ENCODE data around the gene SLC28A1. TPM values are rescaled to one million over a fixed set of nuclear protein-coding genes. Genes with fewer than 3 reads are reported as not detected.

SLC28A1 gene
- total and polyA plus RNA-seq, 2 donors (not counting 1 experiment from before 2014, with no cell fraction given), result not detected

DNA sequence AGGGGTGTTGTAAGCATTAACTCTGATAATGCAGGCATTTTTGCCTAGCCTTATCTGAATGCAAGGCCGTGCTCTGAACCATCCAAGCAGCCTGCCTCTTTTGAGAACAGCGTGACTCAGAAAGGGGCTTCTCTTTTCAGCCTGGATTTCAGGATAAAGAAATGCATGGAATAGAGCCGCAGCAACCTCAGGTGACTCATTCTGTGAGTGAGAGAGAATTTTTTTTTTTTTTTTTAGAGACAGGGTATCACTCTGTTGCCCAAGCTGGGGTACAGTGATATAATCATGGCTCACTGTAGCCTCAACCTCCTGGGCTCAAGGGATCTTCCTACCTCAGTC is 76.6 kb downstream of the SLC28A1 start:
- Histone ChIP-seq H3K79me2 (ENCODE audit: control insufficient read depth, insufficient read depth, low read length) (no peaks in the 10 kb centered on the region), H3K36me3 (replicated peaks in 1 of 2; ENCODE audit: control extremely low read depth in 1 of 2, control insufficient read depth in 1 of 2, extremely low read depth in 1 of 2, insufficient read depth in 2 of 2, low read length in 1 of 2) (no peaks in the 10 kb centered on the region), H3K27ac (ENCODE audit: low read length in 2 of 2) (no peak overlapping the region), H3K9me3 (ENCODE audit: control extremely low read depth in 1 of 3, control insufficient read depth in 2 of 3, insufficient read depth in 1 of 3, low read length in 2 of 3) (peaks cover 0 to 5% (median 4%) of the 10 kb centered on the region in 3 donors), H3K9ac (ENCODE audit: low read length) (no peak overlapping the region), H3K27me3 (replicated peaks in 1 of 4; ENCODE audit: control extremely low read depth in 1 of 4, control insufficient read depth in 3 of 4, insufficient read depth in 4 of 4, low read length in 3 of 4) (peaks cover 0 to 8% (median 0%) of the 10 kb centered on the region in 4 experiments), H3K4me1 (ENCODE audit: control insufficient read depth in 2 of 2, insufficient read depth in 2 of 2, low read length in 2 of 2) (no peaks in the 10 kb centered on the region), H3K4me2 (replicated peaks; ENCODE audit: low read depth, low read length, poor library complexity, severe bottlenecking) (no peak overlapping the region), H4K20me1 (ENCODE audit: control insufficient read depth, insufficient read depth, low read length, poor library complexity, severe bottlenecking) (no peaks in the 10 kb centered on the region), H3K4me3 (ENCODE audit: control extremely low read depth in 1 of 5, extremely low read depth in 1 of 5, insufficient read depth in 1 of 5, low read depth in 2 of 5, low read length in 4 of 5) (no peak overlapping the region), H2AFZ (ENCODE audit: insufficient read depth, low read depth, low read length, poor library complexity, severe bottlenecking) (no peak overlapping the region)
- Mint-ChIP-seq H3K27ac (no peak overlapping the region), H3K27me3 (peaks cover 30% of the 10 kb centered on the region), H3K9me3 (ENCODE audit: insufficient read depth) (no peaks in the 10 kb centered on the region), H3K4me1 (peaks cover 5% of the 10 kb centered on the region), H3K4me3 (no peak overlapping the region)
- ChIA-PET POLR2A (no interaction called here), CTCF (no interaction called here)
- intact Hi-C loops (cut with micrococcal nuclease), result no loop called here
- no peak for DNase-seq
- ATAC-seq (ENCODE audit: low read depth), result no peak
- WGBS (ENCODE audit: insufficient coverage), result 92% methylated on average over 3 of the region's 3 CpGs
- TF ChIP-seq, protein P1, sequence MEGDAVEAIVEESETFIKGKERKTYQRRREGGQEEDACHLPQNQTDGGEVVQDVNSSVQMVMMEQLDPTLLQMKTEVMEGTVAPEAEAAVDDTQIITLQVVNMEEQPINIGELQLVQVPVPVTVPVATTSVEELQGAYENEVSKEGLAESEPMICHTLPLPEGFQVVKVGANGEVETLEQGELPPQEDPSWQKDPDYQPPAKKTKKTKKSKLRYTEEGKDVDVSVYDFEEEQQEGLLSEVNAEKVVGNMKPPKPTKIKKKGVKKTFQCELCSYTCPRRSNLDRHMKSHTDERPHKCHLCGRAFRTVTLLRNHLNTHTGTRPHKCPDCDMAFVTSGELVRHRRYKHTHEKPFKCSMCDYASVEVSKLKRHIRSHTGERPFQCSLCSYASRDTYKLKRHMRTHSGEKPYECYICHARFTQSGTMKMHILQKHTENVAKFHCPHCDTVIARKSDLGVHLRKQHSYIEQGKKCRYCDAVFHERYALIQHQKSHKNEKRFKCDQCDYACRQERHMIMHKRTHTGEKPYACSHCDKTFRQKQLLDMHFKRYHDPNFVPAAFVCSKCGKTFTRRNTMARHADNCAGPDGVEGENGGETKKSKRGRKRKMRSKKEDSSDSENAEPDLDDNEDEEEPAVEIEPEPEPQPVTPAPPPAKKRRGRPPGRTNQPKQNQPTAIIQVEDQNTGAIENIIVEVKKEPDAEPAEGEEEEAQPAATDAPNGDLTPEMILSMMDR (IDR thresholded peaks at IDR 0.05), result no peak
- TF ChIP-seq EZH2 (IDR thresholded peaks at IDR 0.05; ENCODE audit: borderline replicate concordance, insufficient read depth, low read depth, low read length, poor library complexity, severe bottlenecking), result no peak

DNA sequence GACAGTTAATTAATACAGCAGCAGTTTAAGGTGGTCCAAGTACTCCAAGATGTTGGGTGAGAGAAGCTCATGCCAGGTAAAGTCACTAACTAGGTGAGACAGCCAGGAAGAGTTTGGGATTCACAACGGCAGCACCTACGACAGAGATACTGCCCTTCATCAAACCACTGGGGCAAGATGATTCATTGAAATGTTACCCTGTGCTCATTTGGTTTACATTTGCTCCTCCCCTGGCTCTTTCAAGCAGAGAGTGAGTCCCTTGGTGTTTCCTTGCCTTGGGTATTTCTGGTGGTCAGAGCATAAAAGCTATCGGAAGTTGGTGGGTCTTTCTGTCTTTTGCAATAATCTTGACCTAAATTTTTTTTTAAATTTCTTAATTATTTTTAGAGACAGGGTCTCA is 77.2 kb downstream of the SLC28A1 start:
- CTCF ChIA-PET, result no interaction called here
- no peaks in the 10 kb centered on the region for H3K4me1 ChIP-seq (ENCODE audit: control insufficient read depth in 2 of 2, insufficient read depth in 2 of 2, low read length in 2 of 2)

More for the DNA sequence above, 77.2 kb downstream of the SLC28A1 start:
- H3K9me3 Mint-ChIP-seq (ENCODE audit: insufficient read depth), result no peaks in the 10 kb centered on the region
- H3K9ac ChIP-seq (ENCODE audit: low read length), result no peak overlapping the region
- no peak overlapping the region for H3K4me2 ChIP-seq (replicated peaks; ENCODE audit: low read depth, low read length, poor library complexity, severe bottlenecking)
- no peaks in the 10 kb centered on the region for H4K20me1 ChIP-seq (ENCODE audit: control insufficient read depth, insufficient read depth, low read length, poor library complexity, severe bottlenecking)
- 100% methylated on average over 2 of the region's 3 CpGs for WGBS (ENCODE audit: insufficient coverage)
- no peak overlapping the region for H3K27ac ChIP-seq (ENCODE audit: low read length in 2 of 2)
- POLR2A ChIA-PET, result no interaction called here
- H3K27me3 ChIP-seq (replicated peaks in 1 of 4; ENCODE audit: control extremely low read depth in 1 of 4, control insufficient read depth in 3 of 4, insufficient read depth in 4 of 4, low read length in 3 of 4), result peaks cover 0 to 8% (median 0%) of the 10 kb centered on the region in 4 experiments
- H2AFZ ChIP-seq (ENCODE audit: insufficient read depth, low read depth, low read length, poor library complexity, severe bottlenecking), result no peak overlapping the region
- TF ChIP-seq, protein P1 (IDR thresholded peaks at IDR 0.05), result no peak
- TF ChIP-seq EZH2 (IDR thresholded peaks at IDR 0.05; ENCODE audit: borderline replicate concordance, insufficient read depth, low read depth, low read length, poor library complexity, severe bottlenecking), result no peak
- H3K4me3 Mint-ChIP-seq, result no peak overlapping the region
- peaks cover 4% of the 10 kb centered on the region for H3K4me1 Mint-ChIP-seq
- no peak for ATAC-seq (ENCODE audit: low read depth)
- intact Hi-C loops (cut with micrococcal nuclease), result no loop called here
- no peaks in the 10 kb centered on the region for H3K79me2 ChIP-seq (ENCODE audit: control insufficient read depth, insufficient read depth, low read length)
- no peak overlapping the region for H3K27ac Mint-ChIP-seq
- peaks cover 28% of the 10 kb centered on the region for H3K27me3 Mint-ChIP-seq
- H3K36me3 ChIP-seq (replicated peaks in 1 of 2; ENCODE audit: control extremely low read depth in 1 of 2, control insufficient read depth in 1 of 2, extremely low read depth in 1 of 2, insufficient read depth in 2 of 2, low read length in 1 of 2), result no peaks in the 10 kb centered on the region
- no peak overlapping the region for H3K4me3 ChIP-seq (ENCODE audit: control extremely low read depth in 1 of 5, extremely low read depth in 1 of 5, insufficient read depth in 1 of 5, low read depth in 2 of 5, low read length in 4 of 5)
- H3K9me3 ChIP-seq (ENCODE audit: control extremely low read depth in 1 of 3, control insufficient read depth in 2 of 3, insufficient read depth in 1 of 3, low read length in 2 of 3), result peaks cover 0 to 5% (median 4%) of the 10 kb centered on the region in 3 donors
- DNase-seq, result no peak

Data from B cell (primary cell).